Measurements from ENCODE around the gene UQCC2. TPM values are rescaled to one million over a fixed set of nuclear protein-coding genes. Genes with fewer than 3 reads are reported as not detected.

Gene UQCC2
- total and polyA plus RNA-seq, 4 donors = 14.7 to 48.2 (median 21.8) TPM

DNA sequence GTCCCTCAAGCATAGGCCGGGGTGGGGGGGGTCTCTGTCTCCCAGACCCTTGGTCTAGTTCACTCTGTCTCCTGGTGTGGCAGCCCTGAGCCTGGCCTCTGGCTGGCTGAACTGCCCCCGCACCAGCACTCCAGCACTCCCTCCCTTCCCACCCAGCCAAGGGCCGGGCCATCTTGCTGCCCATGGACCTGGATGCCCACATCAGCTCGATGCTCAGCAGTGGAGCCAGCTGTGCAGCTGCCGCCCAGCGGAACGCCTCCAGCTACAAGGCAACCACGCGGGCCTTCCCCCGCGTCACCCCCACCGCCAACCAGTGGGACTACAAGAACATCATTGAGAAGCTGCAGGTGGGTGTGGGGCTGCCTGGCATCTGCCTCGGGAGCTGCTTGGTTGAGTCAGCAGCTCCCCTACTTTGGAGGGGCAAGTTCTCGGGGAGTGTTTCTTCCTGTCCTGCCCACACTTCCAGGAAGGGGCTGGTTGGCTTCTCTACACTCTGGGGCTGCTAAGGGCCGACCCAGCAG lies 28.4 kb downstream of the UQCC2 start:
- intact Hi-C loops (cut with DNase I) = no loop called here
- ATAC-seq (ENCODE audit: low FRiP score) (no peak), DNase-seq (no peak)
- H3K27ac ChIP-seq (ENCODE audit: low read depth in 1 of 2, low read length in 2 of 2) = no peak overlapping the region
- H3K4me1 ChIP-seq (ENCODE audit: control insufficient read depth in 1 of 2, insufficient read depth in 2 of 2, low read length in 2 of 2) = no peaks in the 10 kb centered on the region
- no peaks in the 10 kb centered on the region for H3K27me3 ChIP-seq (ENCODE audit: control insufficient read depth in 1 of 2, insufficient read depth in 2 of 2, low read length in 1 of 2)
- H3K9me3 ChIP-seq (ENCODE audit: control insufficient read depth, low read length) = no peaks in the 10 kb centered on the region
- no peaks in the 10 kb centered on the region for H3K36me3 ChIP-seq (ENCODE audit: control insufficient read depth in 1 of 2, insufficient read depth in 2 of 2, low read length in 1 of 2)
- no peak overlapping the region for H3K4me3 ChIP-seq (ENCODE audit: low read length in 2 of 2)
- WGBS, 2 donors = 83 to 85% methylated on average over 15 of the region's 15 CpGs

DNA sequence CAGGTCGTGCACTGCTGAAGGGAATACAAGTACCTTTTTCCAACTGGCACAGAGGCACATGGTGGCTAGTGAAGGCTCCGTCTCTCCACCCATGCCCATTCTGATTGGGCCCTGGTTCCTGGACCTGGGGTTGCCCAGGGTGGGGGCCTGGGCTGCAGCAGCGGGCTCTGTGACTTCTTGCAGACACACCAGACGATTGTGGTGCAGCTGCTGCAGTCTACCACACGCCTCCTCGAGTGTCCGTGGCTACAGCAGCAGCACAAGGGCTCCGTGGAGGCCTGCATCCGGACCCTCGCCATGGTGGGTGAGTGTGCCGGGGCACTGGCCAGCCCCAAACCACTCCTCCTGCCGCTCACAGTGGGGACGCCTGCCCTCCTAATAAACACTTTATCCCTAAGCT lies 29.2 kb downstream of the UQCC2 start:
- H3K27ac ChIP-seq (ENCODE audit: low read depth in 1 of 2, low read length in 2 of 2) = no peak overlapping the region
- H3K36me3 ChIP-seq (ENCODE audit: control insufficient read depth in 1 of 2, insufficient read depth in 2 of 2, low read length in 1 of 2) = no peaks in the 10 kb centered on the region
- intact Hi-C loops (cut with DNase I) = no loop called here
- DNase-seq (no peak), ATAC-seq (ENCODE audit: low FRiP score) (no peak)
- no peak overlapping the region for H3K4me3 ChIP-seq (ENCODE audit: low read length in 2 of 2)
- no peaks in the 10 kb centered on the region for H3K27me3 ChIP-seq (ENCODE audit: control insufficient read depth in 1 of 2, insufficient read depth in 2 of 2, low read length in 1 of 2)
- no peaks in the 10 kb centered on the region for H3K9me3 ChIP-seq (ENCODE audit: control insufficient read depth, low read length)
- no peaks in the 10 kb centered on the region for H3K4me1 ChIP-seq (ENCODE audit: control insufficient read depth in 1 of 2, insufficient read depth in 2 of 2, low read length in 2 of 2)
- 93 to 95% methylated on average over 13 of the region's 13 CpGs for WGBS, 2 donors

DNA sequence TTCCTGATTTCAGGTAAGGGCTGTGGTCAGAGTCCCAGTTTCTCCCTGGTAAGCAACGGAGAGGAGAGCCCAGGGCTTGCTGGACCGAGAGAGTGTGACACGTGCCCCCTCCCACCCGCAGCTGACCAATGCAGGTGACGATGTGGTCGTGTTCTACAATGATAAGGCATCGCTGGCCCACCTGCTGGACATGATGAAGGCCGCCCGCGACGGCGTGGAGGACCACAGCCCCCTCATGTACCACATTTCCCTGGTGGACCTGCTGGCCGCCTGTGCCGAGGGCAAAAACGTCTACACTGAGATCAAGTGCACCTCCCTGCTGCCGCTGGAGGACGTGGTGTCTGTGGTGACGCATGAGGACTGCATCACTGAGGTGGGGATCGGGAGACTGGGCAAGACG lies 31.7 kb downstream of the UQCC2 start:
- no peak for ATAC-seq (ENCODE audit: low FRiP score)
- intact Hi-C loops (cut with DNase I) = no loop called here
- H3K9me3 ChIP-seq (ENCODE audit: control insufficient read depth, low read length) = no peaks in the 10 kb centered on the region
- no peaks in the 10 kb centered on the region for H3K4me1 ChIP-seq (ENCODE audit: control insufficient read depth in 1 of 2, insufficient read depth in 2 of 2, low read length in 2 of 2)
- DNase-seq = no peak
- H3K4me3 ChIP-seq (ENCODE audit: low read length in 2 of 2) = no peak overlapping the region
- H3K27me3 ChIP-seq (ENCODE audit: control insufficient read depth in 1 of 2, insufficient read depth in 2 of 2, low read length in 1 of 2) = no peaks in the 10 kb centered on the region
- no peaks in the 10 kb centered on the region for H3K36me3 ChIP-seq (ENCODE audit: control insufficient read depth in 1 of 2, insufficient read depth in 2 of 2, low read length in 1 of 2)
- no peak overlapping the region for H3K27ac ChIP-seq (ENCODE audit: low read depth in 1 of 2, low read length in 2 of 2)
- 86 to 91% methylated on average over 20 of the region's 20 CpGs for WGBS, 2 donors

GRCh38 chr6:33678932-33679490 lies 32.5 kb downstream of the UQCC2 start:
- H3K36me3 ChIP-seq (ENCODE audit: control insufficient read depth in 1 of 2, insufficient read depth in 2 of 2, low read length in 1 of 2) = no peaks in the 10 kb centered on the region
- H3K27me3 ChIP-seq (ENCODE audit: control insufficient read depth in 1 of 2, insufficient read depth in 2 of 2, low read length in 1 of 2) = no peaks in the 10 kb centered on the region
- intact Hi-C loops (cut with DNase I) = no loop called here
- H3K4me3 ChIP-seq (ENCODE audit: low read length in 2 of 2) = no peak overlapping the region
- H3K4me1 ChIP-seq (ENCODE audit: control insufficient read depth in 1 of 2, insufficient read depth in 2 of 2, low read length in 2 of 2) = no peaks in the 10 kb centered on the region
- H3K9me3 ChIP-seq (ENCODE audit: control insufficient read depth, low read length) = no peaks in the 10 kb centered on the region
- 84 to 87% methylated on average over 12 of the region's 12 CpGs for WGBS, 2 donors
- no peak for ATAC-seq (ENCODE audit: low FRiP score)
- H3K27ac ChIP-seq (ENCODE audit: low read depth in 1 of 2, low read length in 2 of 2) = no peak overlapping the region
- no peak for DNase-seq

- H3K9me3 ChIP-seq (ENCODE audit: control insufficient read depth, low read length) = no peaks in the 10 kb centered on the region
- ATAC-seq (ENCODE audit: low FRiP score) = no peak
- no peak for DNase-seq
- H3K27ac ChIP-seq (ENCODE audit: low read depth in 1 of 2, low read length in 2 of 2) = no peak overlapping the region
- no peak overlapping the region for H3K4me3 ChIP-seq (ENCODE audit: low read length in 2 of 2)
- H3K27me3 ChIP-seq (ENCODE audit: control insufficient read depth in 1 of 2, insufficient read depth in 2 of 2, low read length in 1 of 2) = no peaks in the 10 kb centered on the region
- no peaks in the 10 kb centered on the region for H3K4me1 ChIP-seq (ENCODE audit: control insufficient read depth in 1 of 2, insufficient read depth in 2 of 2, low read length in 2 of 2)
- 94% methylated on average over 24 of the region's 24 CpGs for WGBS, 2 donors
- H3K36me3 ChIP-seq (ENCODE audit: control insufficient read depth in 1 of 2, insufficient read depth in 2 of 2, low read length in 1 of 2) = no peaks in the 10 kb centered on the region
- intact Hi-C loops (cut with DNase I) = no loop called here
Measured at GRCh38 chr6:33678233-33678931, 33.1 kb downstream of the UQCC2 start.

DNA sequence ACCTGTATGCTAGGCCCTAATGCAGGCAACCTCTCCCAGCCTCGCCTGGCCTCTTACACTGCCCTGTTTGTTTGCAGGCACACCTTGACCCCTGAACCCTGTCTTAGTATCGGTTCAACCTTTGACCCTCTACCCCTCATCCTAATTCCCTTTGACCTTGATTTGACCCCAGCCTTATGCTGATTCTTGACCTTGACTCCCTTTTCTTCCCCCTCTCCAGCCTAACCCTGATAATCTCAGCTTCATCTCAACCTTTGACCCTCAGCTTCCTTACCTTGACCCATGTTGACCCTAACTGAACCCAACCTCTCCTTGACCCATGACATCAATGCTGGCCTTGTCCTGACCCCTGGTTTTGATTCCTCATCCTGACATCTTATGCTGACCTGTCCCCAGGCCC lies 33.8 kb downstream of the UQCC2 start:
- WGBS, 2 donors = 96 to 100% methylated on average over 2 of the region's 2 CpGs
- intact Hi-C loops (cut with DNase I) = no loop called here
- Histone ChIP-seq H3K27ac (ENCODE audit: low read depth in 1 of 2, low read length in 2 of 2) (no peak overlapping the region), H3K9me3 (ENCODE audit: control insufficient read depth, low read length) (no peaks in the 10 kb centered on the region), H3K27me3 (ENCODE audit: control insufficient read depth in 1 of 2, insufficient read depth in 2 of 2, low read length in 1 of 2) (no peaks in the 10 kb centered on the region), H3K4me3 (ENCODE audit: low read length in 2 of 2) (no peak overlapping the region), H3K4me1 (ENCODE audit: control insufficient read depth in 1 of 2, insufficient read depth in 2 of 2, low read length in 2 of 2) (no peaks in the 10 kb centered on the region), H3K36me3 (ENCODE audit: control insufficient read depth in 1 of 2, insufficient read depth in 2 of 2, low read length in 1 of 2) (no peaks in the 10 kb centered on the region)
- DNase-seq (no peak), ATAC-seq (ENCODE audit: low FRiP score) (no peak)

- Histone ChIP-seq H3K27me3 (ENCODE audit: control insufficient read depth in 1 of 2, insufficient read depth in 2 of 2, low read length in 1 of 2) (no peaks in the 10 kb centered on the region), H3K4me1 (ENCODE audit: control insufficient read depth in 1 of 2, insufficient read depth in 2 of 2, low read length in 2 of 2) (no peaks in the 10 kb centered on the region), H3K27ac (ENCODE audit: low read depth in 1 of 2, low read length in 2 of 2) (no peak overlapping the region), H3K4me3 (ENCODE audit: low read length in 2 of 2) (no peak overlapping the region), H3K9me3 (ENCODE audit: control insufficient read depth, low read length) (no peaks in the 10 kb centered on the region), H3K36me3 (ENCODE audit: control insufficient read depth in 1 of 2, insufficient read depth in 2 of 2, low read length in 1 of 2) (no peaks in the 10 kb centered on the region)
- ATAC-seq (ENCODE audit: low FRiP score) (no peak), DNase-seq (no peak)
- intact Hi-C loops (cut with DNase I) = no loop called here
- WGBS, 2 donors = 50 to 54% methylated on average over 8 of the region's 8 CpGs
Measured at GRCh38 chr6:33677143-33677660, 34.3 kb downstream of the UQCC2 start.

GRCh38 chr6:33676416-33677142 lies 34.9 kb downstream of the UQCC2 start:
- no peaks in the 10 kb centered on the region for H3K36me3 ChIP-seq (ENCODE audit: control insufficient read depth in 1 of 2, insufficient read depth in 2 of 2, low read length in 1 of 2)
- ATAC-seq (ENCODE audit: low FRiP score) = no peak
- DNase-seq = no peak
- no peaks in the 10 kb centered on the region for H3K27me3 ChIP-seq (ENCODE audit: control insufficient read depth in 1 of 2, insufficient read depth in 2 of 2, low read length in 1 of 2)
- H3K4me3 ChIP-seq (ENCODE audit: low read length in 2 of 2) = no peak overlapping the region
- WGBS, 2 donors = 82 to 83% methylated on average over 15 of the region's 15 CpGs
- intact Hi-C loops (cut with DNase I) = no loop called here
- no peaks in the 10 kb centered on the region for H3K9me3 ChIP-seq (ENCODE audit: control insufficient read depth, low read length)
- no peak overlapping the region for H3K27ac ChIP-seq (ENCODE audit: low read depth in 1 of 2, low read length in 2 of 2)
- H3K4me1 ChIP-seq (ENCODE audit: control insufficient read depth in 1 of 2, insufficient read depth in 2 of 2, low read length in 2 of 2) = no peaks in the 10 kb centered on the region

All from aorta (tissue), 5 donors.